Measurements from ENCODE around the gene ADAMTS18. TPM values are rescaled to one million over a fixed set of nuclear protein-coding genes. Genes with fewer than 3 reads are reported as not detected.

Gene ADAMTS18
- total RNA-seq, 4 donors from 2014 or later = 0.10 to 0.42 (median 0.16) TPM; not detected in 1

DNA sequence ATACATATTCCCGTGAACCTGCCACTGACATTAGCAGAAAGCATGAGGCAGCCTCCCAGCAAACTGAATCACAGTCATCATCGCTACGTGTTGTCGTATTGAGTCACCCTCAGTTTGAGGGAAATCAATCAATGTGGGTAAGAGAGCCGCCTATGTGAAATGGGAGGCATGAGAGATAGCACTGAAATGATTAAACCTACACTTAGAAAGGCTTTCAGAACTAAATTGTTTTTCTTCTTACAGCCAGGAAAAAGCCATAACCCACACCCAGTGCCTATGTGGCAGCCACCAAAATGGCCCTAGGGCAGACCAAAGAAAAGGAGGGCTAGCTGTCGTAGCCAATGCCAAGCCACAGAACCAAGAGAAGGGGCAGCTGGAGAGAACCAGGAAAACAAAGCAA, 90.5 kb downstream of the ADAMTS18 start:
- no peaks in the 10 kb centered on the region for H3K27me3 ChIP-seq
- TF ChIP-seq POLR2A (IDR thresholded peaks at IDR 0.05) (no peak), EP300 (IDR thresholded peaks at IDR 0.05) (no peak), POLR2AphosphoS5 (IDR thresholded peaks at IDR 0.05) (no peak)
- TF ChIP-seq, protein P1, sequence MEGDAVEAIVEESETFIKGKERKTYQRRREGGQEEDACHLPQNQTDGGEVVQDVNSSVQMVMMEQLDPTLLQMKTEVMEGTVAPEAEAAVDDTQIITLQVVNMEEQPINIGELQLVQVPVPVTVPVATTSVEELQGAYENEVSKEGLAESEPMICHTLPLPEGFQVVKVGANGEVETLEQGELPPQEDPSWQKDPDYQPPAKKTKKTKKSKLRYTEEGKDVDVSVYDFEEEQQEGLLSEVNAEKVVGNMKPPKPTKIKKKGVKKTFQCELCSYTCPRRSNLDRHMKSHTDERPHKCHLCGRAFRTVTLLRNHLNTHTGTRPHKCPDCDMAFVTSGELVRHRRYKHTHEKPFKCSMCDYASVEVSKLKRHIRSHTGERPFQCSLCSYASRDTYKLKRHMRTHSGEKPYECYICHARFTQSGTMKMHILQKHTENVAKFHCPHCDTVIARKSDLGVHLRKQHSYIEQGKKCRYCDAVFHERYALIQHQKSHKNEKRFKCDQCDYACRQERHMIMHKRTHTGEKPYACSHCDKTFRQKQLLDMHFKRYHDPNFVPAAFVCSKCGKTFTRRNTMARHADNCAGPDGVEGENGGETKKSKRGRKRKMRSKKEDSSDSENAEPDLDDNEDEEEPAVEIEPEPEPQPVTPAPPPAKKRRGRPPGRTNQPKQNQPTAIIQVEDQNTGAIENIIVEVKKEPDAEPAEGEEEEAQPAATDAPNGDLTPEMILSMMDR (IDR thresholded peaks at IDR 0.05) = no peak
- H3K4me3 ChIP-seq = no peak overlapping the region
- no peaks in the 10 kb centered on the region for H3K36me3 ChIP-seq
- H3K27ac ChIP-seq = no peak overlapping the region
- DNase-seq (ENCODE audit: low spot score in 2 of 2) = no peak
- H3K9me3 ChIP-seq = no peaks in the 10 kb centered on the region
- WGBS = 83% methylated on average over 6 of the region's 6 CpGs
- no peaks in the 10 kb centered on the region for H3K4me1 ChIP-seq

DNA sequence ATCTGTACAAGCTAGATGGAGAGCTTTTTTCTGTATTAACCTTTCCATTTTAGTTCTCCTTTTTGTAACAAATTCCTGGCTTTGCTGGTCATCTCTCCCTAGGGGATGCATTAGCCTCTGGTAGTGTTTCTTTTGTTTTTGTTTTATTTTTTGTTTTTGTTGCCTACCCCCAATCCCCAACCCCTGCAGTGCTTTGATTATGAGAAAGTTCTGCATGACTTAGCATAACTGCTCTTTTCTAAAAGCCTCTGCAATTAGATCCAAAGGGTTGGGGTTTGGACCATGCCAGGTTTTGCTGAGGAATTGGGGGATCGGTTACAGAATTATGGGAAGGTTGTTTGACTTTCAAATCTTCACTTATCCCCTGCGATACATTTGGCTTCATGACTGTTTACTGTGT, 98.2 kb downstream of the ADAMTS18 start:
- Histone ChIP-seq H3K9me3 (no peaks in the 10 kb centered on the region), H3K4me1 (no peaks in the 10 kb centered on the region), H3K27ac (no peak overlapping the region), H3K36me3 (no peaks in the 10 kb centered on the region), H3K4me3 (no peak overlapping the region), H3K27me3 (no peaks in the 10 kb centered on the region)
- DNase-seq (ENCODE audit: low spot score in 2 of 2) = no peak
- TF ChIP-seq, protein P1 (IDR thresholded peaks at IDR 0.05) = no peak
- WGBS = 70% methylated on average over 2 of the region's 2 CpGs

DNA sequence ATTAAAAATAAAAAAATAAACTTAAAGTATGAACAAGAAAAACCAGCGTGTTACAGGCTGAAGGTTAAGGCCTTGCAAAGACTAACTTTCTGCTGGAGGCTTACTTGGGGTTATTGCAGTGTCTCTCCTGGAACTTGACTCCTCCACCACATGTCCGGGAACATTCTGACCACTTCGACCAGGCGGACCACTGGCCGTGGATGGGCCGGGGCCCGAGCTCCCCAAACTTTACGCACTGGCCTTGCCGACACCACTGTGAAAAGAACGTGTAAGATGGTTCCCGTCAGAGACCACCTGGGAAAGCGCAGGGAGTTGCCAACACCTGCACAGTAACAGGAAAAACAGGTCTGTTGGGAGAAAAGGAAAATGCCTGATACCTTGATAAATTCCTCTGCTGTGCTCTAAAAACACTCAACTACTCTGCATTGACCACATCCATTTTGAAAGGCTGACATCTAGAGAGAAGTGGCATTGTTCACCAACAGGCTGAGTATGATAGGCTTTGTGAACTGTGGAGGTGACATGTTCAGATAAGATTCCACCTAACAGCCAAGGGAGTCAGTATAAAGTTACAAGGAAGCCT, 99.1 kb downstream of the ADAMTS18 start:
- H3K4me1 ChIP-seq = no peaks in the 10 kb centered on the region
- H3K9me3 ChIP-seq = no peaks in the 10 kb centered on the region
- H3K36me3 ChIP-seq = no peaks in the 10 kb centered on the region
- H3K27ac ChIP-seq = no peak overlapping the region
- DNase-seq (ENCODE audit: low spot score in 2 of 2) = no peak
- H3K27me3 ChIP-seq = no peaks in the 10 kb centered on the region
- TF ChIP-seq EP300 (IDR thresholded peaks at IDR 0.05) (no peak), POLR2AphosphoS5 (IDR thresholded peaks at IDR 0.05) (no peak), POLR2A (IDR thresholded peaks at IDR 0.05) (no peak)
- TF ChIP-seq, protein P1 (IDR thresholded peaks at IDR 0.05) = no peak
- WGBS = 84% methylated on average over 12 of the region's 12 CpGs
- no peak overlapping the region for H3K4me3 ChIP-seq

DNA sequence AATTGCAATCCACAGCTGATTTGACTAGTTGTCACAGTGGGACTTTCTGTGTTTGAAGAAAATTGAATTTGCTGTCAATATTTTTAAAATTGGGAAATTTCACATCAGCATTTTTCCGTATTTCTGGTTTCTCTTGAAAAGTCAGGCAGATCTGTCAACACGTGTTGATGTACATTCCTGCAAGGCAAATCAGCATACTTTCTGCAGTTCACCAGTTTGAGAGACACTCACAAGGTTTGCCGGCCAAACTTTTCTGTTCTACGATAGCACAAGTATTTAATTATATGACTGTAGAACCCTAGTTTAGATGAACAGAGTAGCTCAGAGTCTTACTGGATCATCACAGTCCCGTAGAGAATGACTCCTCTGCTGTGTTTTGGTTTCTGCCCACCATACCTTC, 102.0 kb downstream of the ADAMTS18 start:
- no peak overlapping the region for H3K4me3 ChIP-seq
- H3K27ac ChIP-seq = no peak overlapping the region
- H3K4me1 ChIP-seq = no peaks in the 10 kb centered on the region
- H3K9me3 ChIP-seq = no peaks in the 10 kb centered on the region
- H3K36me3 ChIP-seq = no peaks in the 10 kb centered on the region
- whole genome bisulfite sequencing = 61% methylated on average over 5 of the region's 5 CpGs
- TF ChIP-seq, protein P1 (IDR thresholded peaks at IDR 0.05) = no peak
- TF ChIP-seq POLR2AphosphoS5 (IDR thresholded peaks at IDR 0.05) = no peak
- no peak for TF ChIP-seq EP300 (IDR thresholded peaks at IDR 0.05)
- no peak for TF ChIP-seq POLR2A (IDR thresholded peaks at IDR 0.05)
- no peak for DNase-seq (ENCODE audit: low spot score in 2 of 2)
- no peaks in the 10 kb centered on the region for H3K27me3 ChIP-seq

DNA sequence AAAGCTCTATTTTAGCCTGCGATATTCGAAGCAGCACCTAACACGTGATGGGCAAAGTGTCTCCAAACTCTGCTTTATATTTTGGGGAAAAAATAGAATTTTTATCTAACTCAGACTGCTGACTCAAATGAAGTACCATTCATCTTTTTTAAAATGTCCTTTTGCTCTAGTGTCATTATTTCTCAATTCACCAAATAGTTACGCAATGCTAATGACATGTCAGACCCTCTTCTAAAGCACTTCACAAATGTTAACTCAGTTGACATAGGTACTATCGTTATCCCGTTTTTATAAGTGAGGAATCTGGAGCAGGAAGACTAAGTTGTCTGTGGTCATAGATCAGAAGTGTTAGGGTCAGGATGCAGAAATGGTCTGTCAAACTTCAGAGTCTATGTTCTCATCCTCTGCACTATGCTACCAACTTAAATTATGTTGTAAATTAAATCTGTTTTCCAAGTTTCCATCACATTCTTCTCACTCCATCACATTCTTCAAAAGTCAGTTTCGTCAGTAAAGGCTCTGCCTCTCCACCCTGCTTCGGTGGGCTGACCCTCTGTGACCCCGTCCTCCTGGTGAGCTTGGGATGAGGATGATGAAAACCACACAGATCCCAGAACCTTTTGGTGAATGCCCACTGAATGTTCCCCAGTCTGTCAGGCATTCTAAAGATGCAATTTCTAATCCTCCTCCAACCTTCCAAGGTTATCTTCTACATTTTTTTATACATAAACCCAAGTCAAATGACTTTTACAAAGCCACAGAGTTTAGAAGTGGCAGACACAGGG, 102.8 kb downstream of the ADAMTS18 start:
- Histone ChIP-seq H3K27me3 (no peaks in the 10 kb centered on the region), H3K27ac (no peak overlapping the region), H3K9me3 (no peaks in the 10 kb centered on the region), H3K4me1 (no peaks in the 10 kb centered on the region), H3K4me3 (no peak overlapping the region), H3K36me3 (no peaks in the 10 kb centered on the region)
- TF ChIP-seq, protein P1 (IDR thresholded peaks at IDR 0.05) = no peak
- no peak for TF ChIP-seq POLR2AphosphoS5 (IDR thresholded peaks at IDR 0.05)
- TF ChIP-seq POLR2A (IDR thresholded peaks at IDR 0.05) = no peak
- no peak for TF ChIP-seq EP300 (IDR thresholded peaks at IDR 0.05)
- DNase-seq (ENCODE audit: low spot score in 2 of 2) = no peak
- 73% methylated on average over 9 of the region's 9 CpGs for WGBS

All from suprapubic skin (tissue), 4 donors.